Fibroblast of pulmonary artery (primary cell): ENCODE results near the gene CCNY.

Experiments
- DNase-seq: peaks from one replicate; pipeline ENCODE4 v3.0.0-alpha.2; 2010; ENCODE audit warnings: low read depth
- H3K4me3 ChIP-seq: replicated peaks from 2 replicates; pipeline ENCODE4 v1.5.1; 2011; ENCODE audit warnings: low read depth, mild to moderate bottlenecking, control low read depth, low read length, moderate library complexity
- TF ChIP-seq, protein P1 (sequence below): IDR thresholded peaks from 2 replicates; pipeline ENCODE4 v1.5.1; 2011; ENCODE audit warnings: mild to moderate bottlenecking, control low read depth, low read length, inconsistent platforms; ENCODE audit errors: missing control alignments

The CCNY gene

DNA sequence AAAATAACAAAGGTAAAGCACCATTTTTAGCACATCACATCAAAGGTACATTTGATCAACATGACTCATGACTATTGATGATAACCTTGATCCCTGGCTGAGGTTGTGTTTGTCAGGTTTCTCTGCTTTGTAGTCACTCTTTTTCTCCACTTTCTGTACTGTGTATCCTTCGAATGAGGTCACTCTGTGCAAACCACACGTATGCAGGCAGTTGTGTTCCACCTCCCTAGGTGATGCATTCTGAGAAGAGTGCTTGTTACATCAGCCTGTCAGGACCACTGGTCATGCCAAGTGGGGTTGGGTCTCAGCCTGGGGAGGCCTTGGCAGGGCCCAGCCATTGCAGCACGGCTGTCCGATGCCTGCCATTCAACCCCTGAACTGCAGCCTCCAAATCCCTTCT is 206.0 kb downstream of the CCNY start:
- DNase-seq: no peak
- no peak overlapping the region for H3K4me3 ChIP-seq
- TF ChIP-seq, protein P1, sequence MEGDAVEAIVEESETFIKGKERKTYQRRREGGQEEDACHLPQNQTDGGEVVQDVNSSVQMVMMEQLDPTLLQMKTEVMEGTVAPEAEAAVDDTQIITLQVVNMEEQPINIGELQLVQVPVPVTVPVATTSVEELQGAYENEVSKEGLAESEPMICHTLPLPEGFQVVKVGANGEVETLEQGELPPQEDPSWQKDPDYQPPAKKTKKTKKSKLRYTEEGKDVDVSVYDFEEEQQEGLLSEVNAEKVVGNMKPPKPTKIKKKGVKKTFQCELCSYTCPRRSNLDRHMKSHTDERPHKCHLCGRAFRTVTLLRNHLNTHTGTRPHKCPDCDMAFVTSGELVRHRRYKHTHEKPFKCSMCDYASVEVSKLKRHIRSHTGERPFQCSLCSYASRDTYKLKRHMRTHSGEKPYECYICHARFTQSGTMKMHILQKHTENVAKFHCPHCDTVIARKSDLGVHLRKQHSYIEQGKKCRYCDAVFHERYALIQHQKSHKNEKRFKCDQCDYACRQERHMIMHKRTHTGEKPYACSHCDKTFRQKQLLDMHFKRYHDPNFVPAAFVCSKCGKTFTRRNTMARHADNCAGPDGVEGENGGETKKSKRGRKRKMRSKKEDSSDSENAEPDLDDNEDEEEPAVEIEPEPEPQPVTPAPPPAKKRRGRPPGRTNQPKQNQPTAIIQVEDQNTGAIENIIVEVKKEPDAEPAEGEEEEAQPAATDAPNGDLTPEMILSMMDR: no peak

DNA sequence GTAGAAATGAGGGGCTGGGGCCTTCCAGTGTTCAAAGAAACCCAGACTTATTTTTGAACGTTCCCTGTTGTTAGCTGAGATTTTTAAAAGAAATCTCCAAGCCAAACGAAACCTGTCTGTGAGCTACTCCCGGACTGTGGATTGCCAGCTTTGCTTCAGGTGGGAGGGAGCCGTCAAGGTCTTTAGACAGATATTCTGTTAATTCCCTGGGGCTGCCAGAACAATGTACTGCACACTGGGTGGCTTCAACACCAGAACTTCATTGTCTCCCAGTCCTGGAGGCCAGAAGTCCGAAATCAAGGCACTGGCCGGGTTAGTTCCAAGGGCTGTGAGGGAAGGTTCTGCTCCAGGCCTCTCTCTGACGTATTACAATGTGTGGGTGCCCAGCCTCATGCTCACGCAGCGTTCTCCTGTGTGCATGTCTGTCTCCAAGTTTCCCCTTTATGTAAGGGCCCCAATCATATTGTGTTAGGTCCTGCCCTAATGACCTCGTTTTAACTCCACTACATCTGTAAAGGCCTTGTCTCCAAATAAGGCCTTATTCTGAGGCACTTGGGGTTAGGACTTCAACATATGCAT is 208.9 kb downstream of the CCNY start:
- H3K4me3 ChIP-seq: no peak overlapping the region
- no peak for DNase-seq
- TF ChIP-seq, protein P1: no peak

DNA sequence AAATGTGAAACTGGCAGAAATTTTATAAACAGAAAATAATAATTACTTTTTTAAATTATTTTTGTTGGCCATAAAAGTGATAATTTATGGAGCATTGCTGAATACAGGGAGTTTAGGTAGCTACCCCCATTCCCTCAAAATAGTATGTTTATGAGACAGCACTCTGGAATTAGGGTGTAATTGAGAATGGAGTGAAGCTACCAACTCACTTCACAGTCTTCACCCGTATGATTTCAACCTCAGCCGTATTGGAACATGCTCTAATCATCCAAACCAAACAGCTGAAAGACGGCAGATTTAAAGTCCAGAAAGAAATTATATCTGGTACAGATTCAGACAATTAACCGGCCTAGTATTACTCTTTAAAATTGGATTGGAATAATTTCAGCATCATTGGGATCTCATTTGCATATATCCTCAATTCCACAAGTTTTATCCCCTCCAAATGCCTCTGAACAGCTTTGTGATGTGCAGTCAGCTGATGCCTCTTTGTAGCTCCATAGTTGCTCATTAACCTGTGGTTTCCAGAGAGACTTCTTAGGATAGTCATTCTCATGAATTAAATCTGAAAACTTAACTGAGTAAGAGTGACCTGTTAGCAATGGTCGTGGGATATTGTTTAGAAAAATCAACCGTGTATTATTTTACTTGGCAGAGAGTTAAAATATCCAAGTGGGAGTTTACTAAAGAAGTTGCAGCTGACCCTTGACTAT is 209.7 kb downstream of the CCNY start:
- TF ChIP-seq, protein P1: no peak
- H3K4me3 ChIP-seq: no peak overlapping the region
- DNase-seq: no peak

DNA sequence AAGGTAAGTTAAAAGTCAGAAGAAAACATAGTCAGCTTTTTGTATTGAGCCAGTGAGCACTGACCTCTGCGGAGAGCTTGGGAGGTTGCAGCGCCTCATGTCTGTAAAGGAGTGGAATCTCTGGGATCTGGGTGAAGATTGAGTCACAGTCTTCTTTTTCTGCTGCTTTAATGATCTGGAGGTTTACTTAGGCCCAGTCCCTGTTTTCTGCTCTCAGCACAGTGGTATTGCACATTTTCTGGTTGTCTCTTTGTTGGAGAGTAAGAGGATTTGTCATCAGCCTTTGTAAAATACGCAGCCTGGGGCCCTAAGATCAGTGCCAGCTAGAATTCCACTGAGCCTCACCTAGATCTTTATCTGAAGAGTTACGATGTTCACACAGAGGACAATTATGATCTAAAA is 210.5 kb downstream of the CCNY start:
- H3K4me3 ChIP-seq: no peak overlapping the region
- peak; percentile 35 for DNase-seq
- TF ChIP-seq, protein P1: peak; percentile 6

DNA sequence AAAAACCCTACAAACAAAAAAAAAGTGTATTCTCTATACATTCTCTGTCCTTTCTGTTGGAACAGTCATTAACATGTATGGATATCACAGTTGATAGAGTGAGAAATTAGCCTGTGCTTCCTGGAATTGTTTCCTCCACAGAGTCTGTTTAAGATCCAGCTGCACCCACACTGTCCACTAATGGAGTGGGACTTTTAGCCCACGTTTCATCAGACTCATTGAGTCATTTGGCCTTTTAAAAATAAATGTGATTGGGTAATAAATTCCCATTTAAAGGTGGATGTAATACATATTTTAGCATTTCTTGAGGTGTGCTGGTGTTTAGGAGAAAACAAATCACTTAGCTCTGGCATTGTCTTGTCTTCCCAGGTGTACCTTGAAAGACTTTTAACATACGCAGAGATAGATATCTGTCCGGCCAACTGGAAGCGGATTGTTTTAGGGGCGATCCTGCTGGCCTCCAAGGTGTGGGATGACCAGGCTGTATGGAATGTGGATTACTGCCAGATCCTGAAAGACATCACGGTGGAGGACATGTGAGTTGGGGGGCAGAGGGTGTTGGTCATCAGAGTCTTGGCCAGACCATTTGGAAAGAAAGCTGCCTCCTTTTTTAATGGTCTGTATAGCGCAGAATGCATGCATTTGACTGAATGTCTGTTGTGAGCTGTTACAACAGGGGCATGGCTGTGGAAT is 216.5 kb downstream of the CCNY start:
- no peak for DNase-seq
- H3K4me3 ChIP-seq: no peak overlapping the region
- TF ChIP-seq, protein P1: no peak

DNA sequence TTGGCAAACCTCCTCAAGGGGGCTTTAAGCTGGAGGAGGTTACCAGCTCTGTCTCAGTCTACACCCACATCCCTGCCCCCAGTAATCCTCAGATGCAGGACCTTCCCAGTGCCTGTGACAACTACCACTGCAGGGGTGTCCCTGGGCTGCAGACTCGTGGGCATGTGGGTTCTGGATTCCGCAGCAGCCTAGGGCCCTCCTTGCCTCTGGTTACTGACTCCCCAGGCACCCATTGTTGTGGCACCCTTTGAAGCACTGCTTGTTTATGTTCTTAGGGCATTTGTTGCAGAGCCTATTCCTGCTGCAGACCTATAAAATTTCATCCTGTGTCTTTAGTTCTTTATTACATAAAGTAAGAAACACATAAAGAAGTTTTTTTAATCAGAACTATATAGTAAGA is 217.7 kb downstream of the CCNY start:
- DNase-seq: no peak
- TF ChIP-seq, protein P1: no peak
- H3K4me3 ChIP-seq: no peak overlapping the region
